Activated T-helper 1 cell treated with anti-CD3 and anti-CD28 coated beads, Interleukin-2, amount 50 U/mL, for 16 hours (primary cell): ENCODE measurements around the gene HADHA.
"Not testable (repeated sequence)": the region's sequence is repeated elsewhere in the genome, so short reads cannot be mapped to it uniquely, and the experiment has no call there.

Experiments used
- DNase-seq, 2 donors: peaks; one replicate each; pipeline ENCODE4 v3.0.0-alpha.2; 2020; ENCODE audit warnings: low read depth in 1 of 2, low spot score in 1 of 2

Gene HADHA

GRCh38 chr2:26244309-26245230 is at the start of gene HADHA, which contains the start of gene HADHB:
HADHA (minus strand) TSS chr2:26244632; CDS start chr2:26244596, 36 bp downstream.
HADHB (plus strand) TSS chr2:26244939; CDS start chr2:26254255, 9,316 bp downstream.
- DNase-seq, result peak; percentile 61 to 72

DNA sequence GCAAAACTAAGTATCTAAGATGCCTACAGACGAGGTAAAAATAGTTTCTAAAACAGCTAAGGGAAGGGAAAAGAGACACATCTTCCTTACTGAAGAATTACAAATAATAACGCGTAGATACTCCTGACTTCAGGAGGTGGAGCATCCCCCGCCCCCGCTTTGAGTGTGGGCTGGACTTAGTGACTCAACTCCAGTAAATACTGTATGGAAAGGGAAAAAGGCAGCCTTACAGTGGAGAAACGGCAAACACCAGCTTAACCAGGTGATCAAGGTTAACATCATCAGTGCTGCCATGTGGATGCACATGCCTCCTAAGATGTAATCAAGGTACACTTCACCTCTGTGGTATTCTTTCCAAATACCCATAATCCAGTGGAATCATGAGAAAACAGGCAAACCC is 48.2 kb upstream of the HADHA start:
- DNase-seq, result no peak

DNA sequence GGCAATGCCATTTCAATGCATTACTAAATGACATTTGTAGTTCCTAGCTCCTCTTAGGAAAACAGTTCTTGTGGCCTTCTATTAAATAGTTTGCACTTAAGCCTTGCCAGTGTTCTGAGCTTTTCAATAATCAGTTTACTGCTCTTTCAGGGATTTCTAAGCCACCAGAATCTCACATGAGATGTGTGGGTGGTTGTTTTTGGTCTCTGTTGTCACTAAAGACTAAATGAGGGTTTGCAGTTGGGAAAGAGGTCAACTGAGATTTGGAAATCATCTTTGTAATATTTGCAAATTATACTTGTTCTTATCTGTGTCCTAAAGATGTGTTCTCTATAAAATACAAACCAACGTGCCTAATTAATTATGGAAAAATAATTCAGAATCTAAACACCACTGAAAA is 45.6 kb upstream of the HADHA start:
- DNase-seq, result no peak

DNA sequence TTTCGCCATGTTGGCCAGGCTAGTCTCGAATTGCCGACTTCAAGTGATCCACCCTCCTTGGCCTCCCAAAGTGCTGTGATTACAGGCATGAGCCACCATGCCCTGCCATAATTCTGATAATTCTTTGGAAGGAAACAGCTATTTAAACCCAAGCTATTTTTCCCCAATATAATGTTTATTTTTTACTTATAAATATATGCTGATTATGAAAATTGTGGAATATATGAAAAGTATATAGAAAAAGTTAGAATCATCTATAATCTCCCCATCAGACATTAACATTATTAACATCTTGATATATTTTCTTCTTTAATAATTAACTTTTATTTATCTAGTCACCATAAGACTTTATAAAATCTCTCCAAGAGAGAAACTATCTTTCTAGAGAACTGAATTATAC is 41.5 kb upstream of the HADHA start:
- no peak for DNase-seq

DNA sequence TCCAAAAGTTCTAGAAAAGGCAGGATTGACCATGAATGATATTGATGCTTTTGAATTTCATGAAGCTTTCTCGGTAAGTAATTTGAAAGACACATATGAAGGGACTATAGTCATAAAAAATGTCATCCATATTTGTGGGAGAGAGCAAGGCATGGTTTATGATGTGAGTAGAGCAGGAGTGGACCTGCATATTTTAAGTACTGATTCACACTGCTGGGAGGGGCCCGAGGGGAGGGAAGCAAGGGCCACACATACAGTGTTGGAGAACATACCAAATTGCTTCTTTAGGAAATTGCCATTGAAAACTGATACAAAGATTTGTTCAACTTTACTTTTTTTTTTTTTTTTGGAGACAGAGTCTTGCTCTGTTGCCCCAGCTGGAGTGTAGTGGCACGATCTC is 39.7 kb upstream of the HADHA start:
- DNase-seq, result no peak

- no peak for DNase-seq
Observed at GRCh38 chr2:26283606-26284005, 39.2 kb upstream of the HADHA start.

- DNase-seq, result no peak
Observed at GRCh38 chr2:26281226-26281625, 36.8 kb upstream of the HADHA start.

- no peak for DNase-seq
Observed at GRCh38 chr2:26279886-26280285, 35.5 kb upstream of the HADHA start.

DNA sequence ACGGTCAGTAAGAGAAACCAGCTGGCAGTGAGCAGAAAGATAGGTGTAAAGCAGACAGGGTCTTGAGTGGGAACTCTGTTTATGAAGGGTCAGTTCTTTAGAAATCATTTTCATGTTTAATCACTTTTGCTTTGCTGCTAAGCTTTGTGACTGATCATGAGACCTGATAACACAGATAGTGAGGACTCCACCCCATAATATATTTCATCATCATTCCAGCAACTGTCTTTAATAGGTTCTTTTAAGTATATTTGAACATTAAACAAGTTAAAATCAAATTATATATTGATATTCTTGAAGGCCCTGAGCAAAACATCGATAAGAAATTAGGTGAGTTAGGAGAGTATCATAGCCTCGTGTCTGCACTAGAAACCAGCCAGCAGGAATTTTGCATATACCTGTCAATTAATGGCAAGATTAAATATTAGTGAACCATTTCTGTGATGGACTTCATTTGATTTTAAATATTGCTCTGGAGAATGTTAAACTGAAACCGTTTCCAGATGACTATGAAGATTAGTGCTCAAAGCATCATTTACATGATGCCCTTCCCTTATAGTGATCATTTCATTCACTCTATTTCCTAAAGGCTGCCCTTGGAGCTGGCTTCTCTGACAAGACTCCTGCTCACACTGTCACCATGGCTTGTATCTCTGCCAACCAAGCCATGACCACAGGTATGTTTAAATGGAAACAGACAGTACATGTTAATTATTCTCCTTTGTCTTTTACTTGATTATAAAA is 32.2 kb upstream of the HADHA start:
- no peak for DNase-seq

DNA sequence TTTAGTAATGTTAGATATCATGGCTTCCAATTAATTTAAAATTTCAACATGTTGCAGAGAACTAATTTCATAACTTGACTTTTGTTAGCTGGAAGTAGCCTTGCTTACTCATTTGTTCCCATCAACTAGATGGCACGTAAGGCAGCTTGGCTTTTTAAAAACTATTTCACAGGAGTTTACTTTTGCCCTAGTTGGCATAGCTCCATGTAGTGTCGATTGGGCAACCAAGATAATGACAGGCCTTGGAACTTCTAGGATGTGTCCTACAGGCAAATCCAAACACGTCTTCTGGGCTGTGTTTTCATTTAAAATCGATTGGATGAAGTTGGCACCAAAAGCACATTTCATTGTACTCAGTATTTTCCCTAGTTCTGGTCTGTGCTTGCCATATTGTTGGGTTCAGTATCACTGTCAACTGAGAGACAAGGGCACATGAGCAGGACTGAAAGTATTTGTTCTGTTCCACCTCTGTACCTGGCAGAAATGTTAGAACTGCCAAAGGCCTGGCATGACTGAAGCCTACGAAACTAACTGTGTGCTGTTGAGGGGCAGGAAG is 29.7 kb upstream of the HADHA start:
- no peak for DNase-seq

DNA sequence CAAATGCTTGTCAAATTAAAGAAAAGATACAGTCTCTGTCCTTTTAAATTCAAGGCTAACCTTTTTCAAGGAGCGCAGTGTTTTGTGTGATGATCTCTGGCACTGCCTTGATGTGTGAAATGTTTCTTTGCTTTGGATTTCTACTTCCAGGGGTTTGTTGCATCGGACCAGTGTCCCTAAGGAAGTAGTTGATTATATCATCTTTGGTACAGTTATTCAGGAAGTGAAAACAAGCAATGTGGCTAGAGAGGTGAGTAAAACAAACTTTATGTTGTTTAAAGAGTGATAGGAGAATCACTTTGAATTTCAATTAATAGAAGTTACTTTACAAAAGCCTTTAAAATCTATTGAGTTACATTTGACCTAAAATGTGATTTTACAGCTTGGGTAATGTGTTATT is 29.1 kb upstream of the HADHA start:
- no peak for DNase-seq

DNA sequence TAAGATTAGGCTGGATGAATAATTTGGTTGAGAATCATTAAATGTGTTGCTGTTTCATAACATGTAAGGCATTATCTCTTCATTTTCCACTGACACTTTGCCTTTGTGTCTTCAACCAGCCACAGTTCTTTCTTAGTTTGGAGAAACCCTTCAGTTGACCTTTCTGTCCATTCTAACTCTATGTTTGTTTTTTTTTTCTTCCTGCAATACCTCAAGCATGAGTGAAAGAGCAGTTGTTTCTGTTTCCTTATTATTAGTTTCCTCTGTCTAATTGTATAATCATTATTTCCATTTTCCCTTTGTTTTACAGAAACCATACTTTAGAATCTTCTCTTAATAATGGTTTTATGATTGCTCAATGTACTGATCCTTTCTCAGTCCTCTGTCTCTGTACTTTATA is 25.9 kb upstream of the HADHA start:
- no peak for DNase-seq

DNA sequence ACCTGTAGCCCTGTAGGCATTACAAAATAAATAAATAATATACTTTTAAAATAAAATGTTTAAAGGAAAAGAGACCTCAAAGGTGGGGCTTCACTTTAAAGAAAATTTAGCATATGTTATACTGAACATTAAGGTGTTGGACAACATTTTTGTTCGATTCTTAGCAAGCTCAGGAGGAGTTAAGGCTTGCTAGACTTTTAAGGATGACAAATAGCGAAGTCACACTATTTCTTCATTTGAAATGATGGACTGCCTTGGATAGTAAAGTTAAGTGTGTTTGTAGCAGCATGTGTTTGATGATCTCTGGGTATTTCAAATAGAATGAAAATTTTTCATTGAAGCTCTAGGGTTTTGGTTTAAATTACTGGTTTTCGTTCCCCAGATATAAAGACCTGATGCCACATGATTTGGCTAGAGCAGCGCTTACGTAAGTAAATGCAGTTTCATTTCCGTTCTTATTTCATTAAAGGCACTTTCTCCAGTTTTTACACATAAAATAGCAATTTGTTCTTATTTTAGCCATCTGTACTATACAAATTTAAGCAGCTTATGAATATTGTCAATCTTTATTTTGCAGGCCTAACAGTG is 25.2 kb upstream of the HADHA start:
- DNase-seq, result no peak

DNA sequence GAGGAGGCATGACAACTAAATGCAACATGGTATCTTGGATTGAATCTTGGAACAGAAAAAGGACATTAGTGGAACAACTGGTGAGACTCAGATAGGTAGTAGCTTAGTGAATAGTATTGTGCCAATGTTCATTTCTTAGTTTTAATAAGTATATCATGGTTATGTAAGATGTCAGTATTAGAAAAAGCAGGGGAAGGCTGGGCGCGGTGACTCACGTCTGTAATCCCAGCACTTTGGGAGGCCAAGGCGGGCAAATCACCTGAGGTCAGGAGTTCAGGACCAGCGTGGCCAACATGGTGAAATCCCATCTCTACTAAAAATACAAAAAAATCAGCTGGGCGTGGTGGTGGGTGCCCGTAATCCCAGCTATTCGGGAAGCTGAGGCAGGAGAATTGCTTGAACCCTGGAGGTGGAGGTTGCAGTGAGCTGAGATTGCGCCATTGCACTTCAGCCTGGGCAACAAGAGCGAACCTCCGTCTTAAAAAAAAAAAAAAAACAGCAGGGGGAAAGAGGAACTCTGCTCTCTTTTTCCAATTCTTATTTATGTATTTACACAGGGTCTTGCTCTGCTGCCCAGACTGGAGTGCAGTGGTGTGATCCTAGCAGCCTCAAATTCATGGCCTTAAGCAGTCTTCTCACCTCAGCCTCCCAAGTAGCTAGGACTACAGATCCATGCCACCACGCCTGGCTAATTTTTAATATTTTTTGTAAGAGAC is 24.4 kb upstream of the HADHA start:
- not testable (repeated sequence) for DNase-seq

DNA sequence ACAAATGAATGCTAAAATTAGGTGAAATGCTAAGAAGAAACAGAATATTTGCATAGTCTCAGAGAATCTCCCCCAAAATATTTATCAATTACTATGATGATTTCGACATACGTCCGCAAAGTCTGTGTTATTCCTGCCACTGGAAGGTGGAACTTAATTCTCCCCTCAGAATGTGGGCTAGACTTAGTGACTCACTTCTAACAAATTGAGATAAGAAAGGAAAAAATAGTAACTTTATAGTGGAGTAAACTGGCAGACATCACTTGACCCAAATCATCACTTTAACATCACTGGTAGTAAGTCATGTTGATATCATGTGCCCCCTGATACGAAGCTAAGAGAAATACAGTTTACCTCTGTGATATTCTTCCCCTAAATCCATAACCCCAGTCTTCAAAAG is 23.8 kb upstream of the HADHA start:
- no peak for DNase-seq

GRCh38 chr2:26258836-26259235 is 14.4 kb upstream of the HADHA start:
- DNase-seq, result not testable (repeated sequence)

DNA sequence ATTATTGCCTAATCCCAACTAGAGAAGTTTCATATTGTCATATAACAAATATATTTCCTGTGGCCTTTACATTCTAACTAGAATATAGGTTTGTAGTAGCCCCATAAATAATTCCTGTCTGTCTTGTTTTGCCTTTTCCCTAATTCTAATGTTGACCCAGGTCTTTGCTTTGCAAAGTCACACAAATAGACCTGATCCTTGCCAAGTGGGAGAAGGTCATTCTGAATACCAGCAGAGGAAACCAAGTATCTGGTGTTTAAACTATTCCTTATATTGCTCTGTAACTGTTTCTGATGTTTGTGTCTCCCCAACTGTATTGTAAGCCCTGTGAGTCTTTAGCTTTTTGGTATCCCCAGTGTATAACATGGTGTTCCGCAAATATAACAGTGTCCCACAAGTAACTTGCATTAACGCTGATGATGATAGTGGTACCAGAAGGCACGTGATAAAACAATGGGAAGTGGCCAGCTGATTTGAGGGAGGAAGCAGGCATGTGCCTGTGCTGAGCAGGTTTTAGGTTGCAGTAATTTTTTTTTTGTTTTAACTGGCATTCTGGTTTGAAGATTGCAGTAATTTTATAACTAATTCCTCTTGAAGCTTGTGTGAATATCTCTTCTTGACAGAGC is 11.4 kb upstream of the HADHA start:
- no peak for DNase-seq

DNA sequence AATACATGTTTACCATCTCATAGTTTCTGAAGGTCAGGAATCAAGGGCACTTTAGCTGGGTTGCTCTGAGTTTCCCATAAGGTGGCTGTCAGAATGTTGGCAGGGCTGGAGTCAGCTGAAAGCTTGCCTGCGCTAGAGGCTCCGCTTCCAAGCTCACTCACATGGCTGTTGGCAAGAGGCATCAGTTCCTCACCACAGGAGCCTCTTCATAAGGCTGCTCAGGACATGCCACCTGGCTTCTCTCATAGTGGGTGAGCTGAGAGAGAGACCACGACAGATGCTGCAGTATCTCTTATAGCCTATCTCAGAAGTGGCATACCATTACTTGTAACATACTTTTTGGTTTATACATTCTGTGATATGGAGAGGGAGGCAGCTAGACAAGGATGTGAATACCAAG is 7.5 kb upstream of the HADHA start:
- DNase-seq, result no peak

- DNase-seq, result no peak
Observed at GRCh38 chr2:26249625-26250024, 5.2 kb upstream of the HADHA start.

- no peak for DNase-seq
Observed at GRCh38 chr2:26246818-26247217, 2.4 kb upstream of the HADHA start.
